B cell (primary cell): ENCODE data around the gene POLR3B.

Experiments
- CTCF ChIP-seq: fragments of 200-600 bp; IDR thresholded peaks from one replicate; pipeline ENCODE4 v1.8.0; 2022; ENCODE audit warnings: antibody characterized with exemption, mild to moderate bottlenecking
- EZH2 ChIP-seq: IDR thresholded peaks from 2 replicates; pipeline ENCODE4 v1.6.1; 2012; ENCODE audit warnings: borderline replicate concordance, low read depth, mild to moderate bottlenecking, moderate library complexity, low read length; ENCODE audit not compliant: insufficient read depth, poor library complexity, severe bottlenecking

- no peak for TF ChIP-seq CTCF
- TF ChIP-seq EZH2, result no peak
These were observed 77.0 kb downstream of the POLR3B start for GRCh38 chr12:106434526-106434925.
